NOMO-1 (cell line): ENCODE data around the gene CEBPB.
A peak's percentile ranks its signal among the peaks of the same experiment; 100 is the strongest.
"Not testable (repeated sequence)": the region's sequence is repeated elsewhere in the genome, so short reads cannot be mapped to it uniquely, and the experiment has no call there.

ENCODE experiments used
- DNase-seq, 2 experiments: peaks; one replicate each; lab custom pipeline; 2025; ENCODE audit not compliant: unreplicated experiment in 2 of 2; lab: John Stamatoyannopoulos, UW

CEBPB gene

DNA sequence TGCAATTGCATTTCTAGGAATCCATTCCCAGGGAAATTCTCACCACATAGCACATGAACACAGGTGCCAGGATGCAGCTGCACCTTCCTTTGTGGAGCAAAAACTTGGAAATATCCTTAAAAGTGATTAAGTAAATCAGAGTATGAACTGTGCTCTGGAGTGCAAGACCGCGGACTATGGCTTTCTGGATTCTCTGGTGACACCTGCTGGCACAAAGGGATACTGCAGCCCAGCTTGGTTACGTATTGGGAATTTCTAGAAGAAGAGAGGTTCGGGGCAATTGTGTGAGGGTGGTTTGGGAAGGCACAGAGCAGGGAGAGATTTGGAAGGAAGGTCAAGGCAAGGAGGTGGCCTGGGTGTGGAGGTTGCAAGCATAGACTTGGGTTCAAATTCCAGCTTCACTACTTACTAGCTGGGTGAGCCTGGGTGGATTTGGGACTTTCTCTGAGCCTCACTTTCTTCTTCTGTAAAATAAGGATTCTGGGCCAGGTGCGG is 21.3 kb upstream of the CEBPB start:
- peak; percentile 41 to 68 for DNase-seq

DNA sequence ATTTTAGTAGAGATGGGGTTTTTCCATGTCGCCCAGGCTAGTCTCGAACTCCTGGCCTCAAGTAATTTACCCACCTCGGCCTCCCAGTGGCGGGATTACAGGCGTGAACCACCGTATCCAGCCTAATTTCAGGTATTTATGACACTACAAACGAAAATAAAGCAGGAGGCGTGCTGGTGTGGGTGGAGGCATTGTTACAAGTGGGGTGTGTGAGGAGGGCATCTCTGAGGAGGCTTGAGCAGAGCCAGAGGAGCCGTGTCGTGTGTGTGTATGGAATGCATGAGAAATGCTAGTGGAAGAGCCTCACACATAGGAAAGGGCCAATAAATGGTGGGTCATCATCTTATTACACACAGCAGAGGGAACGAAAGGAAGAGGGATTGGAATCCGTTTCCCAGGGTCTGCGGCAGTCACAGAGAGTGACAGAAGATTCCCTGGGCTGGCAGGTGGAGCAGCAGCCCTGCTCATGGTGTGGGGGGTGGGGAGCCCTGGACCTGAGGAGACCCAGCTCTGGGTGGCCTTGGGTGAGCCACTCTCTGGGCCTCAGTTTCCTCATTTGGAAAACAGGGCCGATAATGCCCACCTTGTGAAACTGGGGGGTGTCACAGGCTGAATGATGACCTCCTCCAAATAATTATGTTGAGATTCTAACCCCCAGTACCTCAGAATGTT is 19.9 kb upstream of the CEBPB start:
- no peak for DNase-seq

DNA sequence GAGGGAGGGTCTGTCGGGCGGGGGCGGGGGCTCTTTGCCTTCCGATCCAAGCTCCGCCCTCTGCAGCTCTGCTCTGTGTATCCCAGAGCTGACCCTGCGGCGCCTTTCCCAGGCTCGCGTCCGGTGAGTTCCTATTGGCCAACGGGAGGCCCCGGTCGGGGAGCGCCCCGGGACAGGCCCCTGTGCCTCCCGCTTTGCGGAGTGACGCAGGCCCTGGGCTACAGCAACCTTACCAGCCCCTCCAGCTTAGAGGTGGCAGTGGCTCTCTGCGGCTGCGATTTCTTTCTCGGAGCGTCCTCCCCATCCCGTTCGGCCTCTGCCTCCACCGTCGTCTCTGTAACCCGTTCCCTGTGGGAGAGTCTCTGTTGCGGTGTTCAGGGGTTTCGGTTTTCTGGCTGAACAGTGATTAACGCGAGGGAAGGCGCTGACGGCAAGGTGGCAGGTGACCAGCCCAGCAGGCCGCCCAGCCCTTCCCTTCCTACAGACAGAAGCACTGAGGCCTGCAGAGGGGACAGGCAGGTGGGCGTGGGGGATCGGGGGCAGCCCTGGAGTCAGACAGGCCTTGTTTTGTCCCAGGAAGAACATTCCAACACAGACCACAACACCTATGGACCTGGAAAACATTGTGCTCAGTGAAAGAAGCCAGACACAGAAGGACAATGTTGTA is 18.1 kb upstream of the CEBPB start:
- no peak for DNase-seq

DNA sequence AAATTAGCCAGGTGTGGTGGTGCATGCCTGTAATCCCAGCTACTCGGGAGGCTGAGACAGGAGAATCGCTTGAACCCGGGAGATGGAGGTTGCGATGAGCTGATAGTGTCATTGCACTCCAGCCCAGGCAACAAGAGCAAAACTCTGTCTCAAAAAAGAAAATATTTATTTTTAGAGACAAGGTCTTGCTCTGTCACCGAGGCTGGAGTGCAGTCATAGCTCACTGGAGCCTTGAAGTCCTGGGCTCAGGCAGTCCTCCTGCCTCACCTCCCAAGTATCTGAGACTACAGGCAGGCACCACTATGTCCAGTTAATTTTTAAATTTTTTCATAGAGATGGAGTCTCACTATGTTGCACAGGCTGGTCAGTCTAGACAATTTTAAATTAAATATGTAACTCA is 16.2 kb upstream of the CEBPB start:
- DNase-seq: no peak

DNA sequence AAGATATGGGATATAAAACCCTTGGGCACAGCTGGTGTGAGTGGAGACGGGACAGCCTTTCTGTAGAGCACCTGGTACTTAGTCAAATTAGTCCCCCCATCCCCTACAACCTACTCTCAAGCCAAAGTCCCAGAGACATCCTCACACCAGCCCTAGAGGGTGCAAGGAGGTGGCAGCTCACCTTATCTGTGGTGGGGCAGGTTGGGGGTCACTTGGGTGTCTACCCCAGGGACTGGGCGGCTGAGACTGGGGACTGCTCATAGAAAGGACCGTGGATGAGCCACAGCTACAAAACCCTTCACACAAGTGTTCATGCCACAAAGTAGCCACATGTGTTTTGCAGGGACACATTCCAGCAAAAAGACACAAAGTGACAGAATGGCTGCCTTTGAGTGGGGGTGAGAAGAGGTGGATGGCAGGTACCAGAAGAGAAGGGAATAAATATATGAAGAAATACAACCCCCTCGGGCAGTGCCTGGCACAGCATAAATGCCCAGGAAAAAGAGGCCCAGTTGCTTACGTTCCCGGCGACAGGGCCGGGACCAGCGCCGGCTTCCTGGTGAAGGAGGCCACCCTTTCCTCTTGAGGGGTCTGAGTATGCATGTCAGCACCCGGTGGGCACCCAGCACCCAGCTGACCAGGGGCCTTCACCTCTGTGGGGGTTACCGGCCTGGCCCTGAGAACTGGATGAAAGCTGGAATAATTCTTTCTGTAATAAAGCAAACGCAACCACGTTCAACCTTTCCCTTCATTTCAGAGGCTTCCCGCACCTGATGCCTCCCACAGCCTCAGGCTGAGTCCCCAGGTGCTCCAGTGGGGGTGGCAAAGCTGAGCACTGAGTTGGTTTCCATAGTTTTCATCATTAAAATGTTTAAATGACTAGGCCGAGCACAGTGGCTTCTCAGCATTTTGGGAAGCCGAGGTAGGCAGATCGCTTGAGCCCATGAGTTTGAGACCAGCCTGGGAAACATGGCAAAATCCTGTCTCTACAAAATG is 14.4 kb upstream of the CEBPB start:
- DNase-seq: no peak

DNA sequence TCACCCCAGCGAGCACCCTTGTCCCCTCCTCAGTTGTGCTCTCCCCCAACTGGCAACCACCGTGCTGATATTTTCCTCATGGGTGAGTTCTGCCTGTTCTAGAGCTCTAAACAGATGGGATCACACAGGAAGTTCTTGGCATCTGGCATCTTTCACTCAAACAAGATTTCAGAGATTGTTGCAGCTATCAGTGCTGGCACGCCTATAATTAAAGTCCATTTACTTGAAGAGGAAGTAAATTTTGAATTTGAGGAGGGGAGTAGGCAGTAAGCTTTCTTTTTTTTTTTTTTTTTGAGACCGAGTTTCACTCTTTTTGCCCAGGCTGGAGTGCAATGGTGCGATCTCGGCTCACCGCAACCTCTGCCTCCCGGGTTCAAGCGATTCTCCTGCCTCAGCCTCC is 12.0 kb upstream of the CEBPB start:
- DNase-seq: not testable (repeated sequence)

DNA sequence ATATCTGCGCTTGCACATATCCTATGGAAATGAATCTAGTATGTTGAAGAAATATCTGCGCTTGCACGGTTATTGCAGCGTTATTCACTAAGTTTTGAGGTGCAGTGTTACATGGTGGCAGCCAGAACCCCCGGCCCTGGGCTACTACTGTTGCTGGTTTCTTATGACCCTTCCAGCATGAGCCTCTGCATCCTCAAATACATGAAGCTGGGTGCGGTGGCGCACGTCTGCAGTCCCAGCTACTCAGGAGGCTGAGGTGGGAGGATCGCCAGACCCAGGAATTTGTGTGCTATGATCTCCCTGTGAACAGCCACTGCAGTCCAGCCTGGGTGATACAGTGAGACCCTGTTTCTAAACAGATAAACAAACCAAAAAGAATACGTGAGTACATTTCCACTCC is 9.3 kb upstream of the CEBPB start:
- DNase-seq: no peak

DNA sequence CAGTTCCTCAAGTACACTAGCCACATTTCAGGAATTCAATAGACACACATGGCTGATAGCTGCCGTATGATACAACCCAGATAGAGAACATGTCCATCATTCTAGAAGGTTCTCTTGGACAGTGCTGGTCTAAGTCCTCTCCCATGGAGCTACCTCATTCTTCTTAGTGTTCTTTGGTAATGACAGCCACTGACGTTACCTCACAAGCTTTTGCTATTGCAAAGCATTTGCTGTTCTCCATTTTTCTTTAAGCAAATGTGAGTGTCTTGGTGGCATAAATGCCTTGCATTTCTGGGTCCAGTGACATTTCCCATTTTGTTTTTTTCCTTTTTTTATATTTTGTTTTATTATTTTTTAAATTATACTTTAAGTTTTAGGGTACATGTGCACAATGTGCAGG is 8.3 kb upstream of the CEBPB start:
- peak in 1 of 2 experiments; percentile 21 for DNase-seq

DNA sequence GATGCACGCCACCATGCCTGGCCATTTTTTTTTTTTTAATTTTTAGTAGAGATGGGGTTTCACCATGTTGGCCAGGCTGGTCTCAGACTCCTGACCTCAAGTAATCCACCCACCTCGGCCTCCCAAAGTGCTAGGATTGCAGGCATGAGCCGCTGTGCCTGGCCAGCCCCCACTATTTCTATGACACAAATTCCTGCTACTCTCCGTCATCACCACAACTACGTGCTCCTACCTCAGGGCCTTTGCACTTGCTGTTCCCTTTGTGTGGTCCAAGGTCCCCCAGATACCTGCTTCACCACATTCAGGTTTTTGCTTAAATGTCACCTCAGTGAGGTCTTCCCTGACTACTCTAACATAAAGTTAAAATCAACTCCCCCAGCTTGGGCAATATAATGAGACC is 5.2 kb upstream of the CEBPB start:
- no peak for DNase-seq

DNA sequence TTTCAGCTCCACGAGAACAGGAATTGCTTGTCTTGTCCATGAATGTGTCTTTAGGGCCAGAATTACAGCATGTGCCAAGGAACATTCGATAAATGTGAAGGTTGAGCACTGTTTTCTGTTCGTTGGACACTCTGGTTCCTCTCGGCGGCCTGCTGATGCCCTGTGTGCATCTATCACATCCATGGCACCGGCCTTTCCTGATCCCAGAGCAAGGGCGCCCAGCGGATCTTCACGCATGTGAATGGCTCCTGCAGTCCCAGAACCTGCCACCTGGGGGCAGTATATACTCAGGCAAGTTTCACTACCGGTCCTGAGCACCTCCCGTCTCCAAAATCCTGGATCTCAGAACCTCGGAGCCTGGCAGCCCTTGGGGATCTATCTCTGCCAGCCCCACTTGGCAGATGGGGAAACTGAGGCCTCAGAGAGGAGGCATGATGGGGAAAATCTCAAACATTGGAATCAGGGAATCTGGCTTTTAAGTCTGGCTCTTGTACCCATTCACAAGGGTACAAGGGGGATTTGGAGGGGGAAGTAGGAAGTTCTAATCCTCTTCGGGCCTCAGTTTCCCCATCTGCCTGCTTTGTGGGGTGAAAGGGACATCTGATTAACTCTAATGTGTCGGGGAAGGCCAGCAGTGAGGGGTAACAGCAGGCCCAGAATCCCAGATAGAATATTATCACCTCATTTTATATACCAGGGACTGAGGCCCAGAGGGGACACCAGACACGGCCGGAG is 4.3 kb upstream of the CEBPB start:
- peak; percentile 60 to 63 for DNase-seq

DNA sequence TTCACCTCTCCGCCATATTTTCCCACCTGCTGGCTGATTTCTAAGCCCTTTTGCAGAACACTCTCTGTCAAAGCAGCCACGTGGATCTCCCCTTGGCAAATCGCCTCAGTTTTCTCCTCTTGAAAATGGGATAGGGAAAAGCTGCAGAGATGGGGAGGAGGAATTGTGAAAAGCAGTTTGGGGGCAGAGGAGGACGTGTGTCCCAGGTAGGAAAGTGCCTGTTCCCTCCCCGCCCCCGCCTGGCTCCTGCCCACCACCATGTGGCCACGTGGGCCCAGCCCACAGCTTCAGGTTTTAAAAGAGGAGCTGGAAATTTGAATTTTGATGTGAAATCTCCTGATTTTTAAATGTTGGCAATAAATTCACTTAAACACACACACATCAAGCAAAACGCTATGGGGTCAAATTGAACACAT is 3.6 kb upstream of the CEBPB start:
- no peak for DNase-seq

DNA sequence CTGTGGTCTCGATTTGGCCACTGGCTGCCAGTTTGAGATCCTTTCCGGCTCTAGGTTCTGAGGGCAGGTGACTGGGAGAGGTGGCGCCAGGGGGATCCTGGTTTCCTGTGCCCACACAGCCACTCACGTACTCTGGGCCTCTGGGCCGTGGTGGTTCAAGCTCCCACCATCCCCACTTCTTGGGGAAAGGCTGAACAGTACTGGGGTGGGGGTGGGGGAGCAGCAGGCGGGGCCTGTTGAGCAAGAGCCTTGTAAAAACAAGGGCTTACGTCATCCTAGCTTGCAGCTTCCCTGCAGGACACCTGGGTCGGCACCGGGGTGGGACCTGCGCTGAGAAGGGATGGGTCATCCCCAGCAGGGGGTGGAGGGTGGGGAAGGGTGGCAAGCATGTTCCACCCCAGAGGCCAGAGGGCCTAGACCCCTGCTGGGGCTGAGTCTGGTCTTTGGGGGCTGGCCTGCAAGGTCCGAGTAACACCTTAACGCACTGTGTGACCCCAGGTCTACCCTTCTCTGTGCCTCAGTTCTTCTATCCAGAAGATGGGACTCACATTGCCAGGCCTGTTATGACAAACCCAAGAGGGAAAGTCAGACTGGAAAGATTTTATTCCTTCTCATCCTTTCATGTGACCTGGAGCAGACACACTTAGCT is 3.1 kb upstream of the CEBPB start:
- DNase-seq: peak; percentile 28 to 45

DNA sequence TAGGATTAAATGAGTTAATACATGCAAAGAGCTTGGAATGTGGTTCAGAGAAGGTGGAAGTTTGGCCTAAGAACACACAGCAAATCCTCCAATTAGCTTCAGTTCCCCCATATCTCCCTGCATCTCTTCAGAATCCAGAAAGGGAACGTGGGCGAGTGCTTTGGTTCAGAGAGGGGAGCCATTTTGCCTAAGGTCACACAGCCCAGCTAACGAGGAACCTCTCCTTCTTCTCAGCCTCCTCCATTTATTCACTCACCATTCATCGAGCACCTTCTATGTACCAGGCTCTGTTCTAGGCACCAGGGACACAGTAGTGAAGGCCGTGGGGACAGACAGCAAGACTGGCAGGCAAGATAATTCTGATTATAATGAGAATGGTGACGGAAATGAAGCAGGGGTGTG is 2.3 kb upstream of the CEBPB start:
- no peak for DNase-seq

DNA sequence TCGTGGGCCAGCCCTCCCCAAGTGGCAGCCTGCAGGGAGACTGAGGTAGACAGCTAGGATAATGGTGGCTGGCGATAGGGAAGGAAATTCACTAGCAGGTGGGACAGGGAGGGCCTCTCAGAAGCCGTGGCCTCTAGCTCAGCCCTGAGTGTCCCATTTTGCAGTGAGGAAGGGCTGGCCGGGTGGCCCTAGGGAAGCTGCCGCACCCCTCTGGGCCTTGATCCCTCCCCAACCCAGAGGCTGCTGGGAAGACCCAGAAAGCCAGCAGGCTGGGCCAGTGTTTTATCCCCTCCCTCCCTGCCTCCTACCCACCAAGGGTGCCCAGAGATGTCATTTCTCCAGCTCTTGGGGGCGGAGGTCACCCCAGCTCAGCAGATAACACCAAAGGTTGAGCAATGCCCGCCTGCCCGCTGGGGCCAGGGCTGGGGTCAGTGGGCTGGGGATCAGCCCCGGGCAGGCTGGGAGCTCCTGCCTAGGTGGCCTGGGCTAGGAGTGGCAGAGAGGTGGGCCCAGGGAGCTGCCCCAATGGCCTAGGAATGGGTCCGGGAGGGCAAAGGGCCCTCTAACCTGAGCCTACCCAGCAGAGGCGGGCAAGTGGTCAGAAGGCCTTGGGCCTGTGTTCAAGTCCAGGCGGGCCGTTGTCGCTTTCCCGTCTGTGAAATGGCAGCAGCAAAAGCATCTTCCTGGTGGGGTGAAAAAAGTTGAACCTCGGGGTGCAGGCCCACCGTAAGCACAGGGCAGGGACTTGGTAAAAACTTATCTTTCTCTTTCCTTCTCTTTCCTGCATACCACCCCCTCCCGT is 1.6 kb upstream of the CEBPB start:
- DNase-seq: no peak

DNA sequence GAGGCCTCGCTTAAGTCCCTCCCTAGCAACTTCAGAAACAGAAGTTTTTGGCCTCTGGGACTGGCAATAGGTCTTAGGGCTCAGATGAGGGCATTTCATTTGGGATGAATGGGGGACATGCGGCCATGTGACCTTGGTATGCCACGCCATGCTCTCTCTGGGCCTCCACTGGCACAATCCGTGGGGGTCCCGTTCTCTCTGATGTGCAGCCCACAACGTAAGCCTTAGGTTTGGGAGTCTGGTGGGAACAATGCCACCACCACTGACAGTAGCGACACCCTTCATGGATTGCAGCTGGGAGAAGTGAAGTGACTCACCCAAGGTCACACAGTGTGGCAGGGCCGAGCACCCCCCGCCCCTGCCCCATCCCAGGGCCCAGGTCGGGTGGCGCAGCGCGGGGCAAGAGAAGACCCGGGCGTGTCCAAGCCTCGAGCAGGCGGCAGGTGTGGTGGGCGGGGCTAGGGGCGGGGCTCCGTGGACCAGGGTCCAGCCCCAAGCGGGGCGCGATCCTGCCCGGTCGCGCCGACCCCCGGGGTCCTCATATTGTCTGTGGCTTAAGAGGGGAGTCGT is 864 bp upstream of the CEBPB start:
- DNase-seq: no peak

DNA sequence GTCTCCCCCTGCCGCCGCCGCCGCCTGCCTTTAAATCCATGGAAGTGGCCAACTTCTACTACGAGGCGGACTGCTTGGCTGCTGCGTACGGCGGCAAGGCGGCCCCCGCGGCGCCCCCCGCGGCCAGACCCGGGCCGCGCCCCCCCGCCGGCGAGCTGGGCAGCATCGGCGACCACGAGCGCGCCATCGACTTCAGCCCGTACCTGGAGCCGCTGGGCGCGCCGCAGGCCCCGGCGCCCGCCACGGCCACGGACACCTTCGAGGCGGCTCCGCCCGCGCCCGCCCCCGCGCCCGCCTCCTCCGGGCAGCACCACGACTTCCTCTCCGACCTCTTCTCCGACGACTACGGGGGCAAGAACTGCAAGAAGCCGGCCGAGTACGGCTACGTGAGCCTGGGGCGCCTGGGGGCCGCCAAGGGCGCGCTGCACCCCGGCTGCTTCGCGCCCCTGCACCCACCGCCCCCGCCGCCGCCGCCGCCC is 474 bp downstream of the CEBPB start:
- peak; percentile 75 to 76 for DNase-seq

DNA sequence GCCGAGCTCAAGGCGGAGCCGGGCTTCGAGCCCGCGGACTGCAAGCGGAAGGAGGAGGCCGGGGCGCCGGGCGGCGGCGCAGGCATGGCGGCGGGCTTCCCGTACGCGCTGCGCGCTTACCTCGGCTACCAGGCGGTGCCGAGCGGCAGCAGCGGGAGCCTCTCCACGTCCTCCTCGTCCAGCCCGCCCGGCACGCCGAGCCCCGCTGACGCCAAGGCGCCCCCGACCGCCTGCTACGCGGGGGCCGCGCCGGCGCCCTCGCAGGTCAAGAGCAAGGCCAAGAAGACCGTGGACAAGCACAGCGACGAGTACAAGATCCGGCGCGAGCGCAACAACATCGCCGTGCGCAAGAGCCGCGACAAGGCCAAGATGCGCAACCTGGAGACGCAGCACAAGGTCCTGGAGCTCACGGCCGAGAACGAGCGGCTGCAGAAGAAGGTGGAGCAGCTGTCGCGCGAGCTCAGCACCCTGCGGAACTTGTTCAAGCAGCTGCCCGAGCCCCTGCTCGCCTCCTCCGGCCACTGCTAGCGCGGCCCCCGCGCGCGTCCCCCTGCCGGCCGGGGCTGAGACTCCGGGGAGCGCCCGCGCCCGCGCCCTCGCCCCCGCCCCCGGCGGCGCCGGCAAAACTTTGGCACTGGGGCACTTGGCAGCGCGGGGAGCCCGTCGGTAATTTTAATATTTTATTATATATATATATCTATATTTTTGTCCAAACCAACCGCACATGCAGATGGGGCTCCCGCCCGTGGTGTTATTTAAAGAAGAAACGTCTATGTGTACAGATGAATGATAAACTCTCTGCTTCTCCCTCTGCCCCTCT is 1.1 kb downstream of the CEBPB start:
- peak in 1 of 2 experiments; percentile 75 for DNase-seq
